IMR-90 (cell line): ENCODE data around the gene EVA1C. TPM values are rescaled to one million over a fixed set of nuclear protein-coding genes. Genes with fewer than 3 reads are reported as not detected.
A peak's percentile ranks its signal among the peaks of the same experiment; 100 is the strongest.

Experiments used
- ATAC-seq: fragments of 200-7000 bp; cut with Tn5 transposase; 2 replicates; pipeline ENCODE4 v1.9.1; 2020; ENCODE audit warnings: low read depth, mild to moderate bottlenecking, moderate library complexity
- BruUV-seq: library from RNA; stranded (reverse); fragments of 400-500 nt; replicated peaks from 2 replicates; lab custom pipeline; 2021; lab: Mats Ljungman, UMichigan
- CTCF ChIA-PET: fragments of 300-600 bp; formaldehyde crosslinking; extraction: SDS; loops from one replicate; lab custom pipeline; 2021; ENCODE audit warnings: antibody characterized with exemption; lab: Yijun Ruan, JAX
- POLR2A ChIA-PET: fragments of 300-600 bp; sonication (Branson Sonifier 250); formaldehyde crosslinking; loops from one replicate; lab custom pipeline; 2022; ENCODE audit warnings: antibody characterized with exemption; ENCODE audit not compliant: unreplicated experiment; lab: Charles Lee
- DNase-seq: peaks from one replicate; pipeline ENCODE4 v3.0.0; 2013
- H2AFZ ChIP-seq: replicated peaks from 2 replicates; pipeline ENCODE3; 2013; ENCODE audit warnings: low read length, mild to moderate bottlenecking; ENCODE audit not compliant: poor library complexity
- H2AK5ac ChIP-seq: 2 replicates; pipeline ENCODE4 v1.6.1; 2013; ENCODE audit warnings: low read depth, low read length, inconsistent platforms
- H2AK9ac ChIP-seq: replicated peaks from 2 replicates; pipeline ENCODE3; 2013; ENCODE audit warnings: mild to moderate bottlenecking, low read depth, low read length, moderate library complexity; ENCODE audit not compliant: poor library complexity
- H2BK120ac ChIP-seq: 2 replicates; pipeline ENCODE4 v1.6.1; 2013; ENCODE audit warnings: low read depth, low read length, inconsistent platforms
- H2BK15ac ChIP-seq: 3 replicates; pipeline ENCODE4 v1.6.1; 2013; ENCODE audit warnings: low read depth, low read length, inconsistent platforms
- H2BK20ac ChIP-seq: 2 replicates; pipeline ENCODE4 v1.6.1; 2013; ENCODE audit warnings: low read depth, mild to moderate bottlenecking, inconsistent platforms, low read length, moderate library complexity
- H2BK5ac ChIP-seq: 2 replicates; pipeline ENCODE4 v1.6.1; 2013; ENCODE audit warnings: mild to moderate bottlenecking, low read depth, low read length, inconsistent platforms; ENCODE audit not compliant: poor library complexity, severe bottlenecking
- H3K14ac ChIP-seq: replicated peaks from 2 replicates; pipeline ENCODE4 v1.6.1; 2013; ENCODE audit warnings: low read depth, low read length, inconsistent platforms
- H3K18ac ChIP-seq: 2 replicates; pipeline ENCODE4 v1.6.1; 2013; ENCODE audit warnings: low read depth, low read length, control low read depth
- H3K23ac ChIP-seq: 2 replicates; pipeline ENCODE4 v1.6.1; 2013; ENCODE audit warnings: low read depth, low read length, inconsistent platforms
- H3K27ac ChIP-seq: 2 replicates; pipeline ENCODE4 v1.5.1; 2013; ENCODE audit warnings: mild to moderate bottlenecking, control low read depth, low read length; ENCODE audit not compliant: insufficient read depth
- H3K27me3 ChIP-seq: 2 replicates; pipeline ENCODE4 v1.6.1; 2013; ENCODE audit warnings: low read length; ENCODE audit not compliant: control insufficient read depth, insufficient read depth
- H3K36me3 ChIP-seq: 2 replicates; pipeline ENCODE4 v1.6.1; 2013; ENCODE audit warnings: low read length, mixed read lengths; ENCODE audit not compliant: control insufficient read depth, insufficient read depth
- H3K4ac ChIP-seq: 2 replicates; pipeline ENCODE4 v1.6.1; 2013; ENCODE audit warnings: low read depth, low read length, inconsistent platforms
- H3K4me1 ChIP-seq: 2 replicates; pipeline ENCODE4 v1.6.1; 2013; ENCODE audit warnings: low read length, mixed read lengths; ENCODE audit not compliant: control insufficient read depth, insufficient read depth
- H3K4me2 ChIP-seq: 2 replicates; pipeline ENCODE4 v1.6.1; 2013; ENCODE audit warnings: low read depth, mild to moderate bottlenecking, control low read depth, low read length, moderate library complexity
- H3K4me3 ChIP-seq: 2 replicates; pipeline ENCODE4 v1.5.1; 2013; ENCODE audit warnings: low read depth, mild to moderate bottlenecking, control low read depth, low read length, moderate library complexity; ENCODE audit not compliant: insufficient read depth
- H3K56ac ChIP-seq: 2 replicates; pipeline ENCODE4 v1.6.1; 2013; ENCODE audit warnings: low read length, inconsistent platforms; ENCODE audit not compliant: insufficient read depth; ENCODE audit errors: extremely low read depth
- H3K79me1 ChIP-seq, 2 experiments: 2 replicates each; pipeline ENCODE4 v1.6.1; 2013; ENCODE audit warnings: low read length in 2 of 2, inconsistent platforms in 1 of 2, low read depth in 1 of 2
- H3K9ac ChIP-seq: 2 replicates; pipeline ENCODE4 v1.6.1; 2013; ENCODE audit warnings: low read depth, low read length, control low read depth
- H3K9me1 ChIP-seq: 2 replicates; pipeline ENCODE4 v1.6.1; 2013; ENCODE audit warnings: low read length, inconsistent platforms; ENCODE audit not compliant: insufficient read depth
- H3K9me3 ChIP-seq: 2 replicates; pipeline ENCODE4 v1.6.1; 2013; ENCODE audit warnings: low read length; ENCODE audit not compliant: control insufficient read depth, insufficient read depth
- H4K20me1 ChIP-seq: 2 replicates; pipeline ENCODE4 v1.6.1; 2013; ENCODE audit warnings: low read length, inconsistent platforms; ENCODE audit not compliant: insufficient read depth
- H4K5ac ChIP-seq: 2 replicates; pipeline ENCODE4 v1.6.1; 2013; ENCODE audit warnings: mild to moderate bottlenecking, low read depth, low read length, control low read depth
- H4K8ac ChIP-seq, 2 experiments: 2 replicates each; pipeline ENCODE4 v1.6.1; 2013; ENCODE audit warnings: low read depth in 2 of 2, low read length in 2 of 2, control low read depth in 1 of 2, inconsistent platforms in 1 of 2
- H4K91ac ChIP-seq: 2 replicates; pipeline ENCODE4 v1.6.1; 2013; ENCODE audit warnings: low read depth, low read length, inconsistent platforms; ENCODE audit not compliant: insufficient read depth
- CEBPB ChIP-seq: IDR thresholded peaks from 2 replicates; pipeline ENCODE4 v1.6.1; 2012; ENCODE audit warnings: low read depth, low read length, improper control_type of control experiment
- MXI1 ChIP-seq: IDR thresholded peaks from 2 replicates; pipeline ENCODE4 v1.6.1; 2012; ENCODE audit warnings: low read depth, mild to moderate bottlenecking, low read length, moderate library complexity, borderline replicate concordance
- POLR2A ChIP-seq: IDR thresholded peaks from 2 replicates; pipeline ENCODE4 v1.6.1; 2012; ENCODE audit warnings: mild to moderate bottlenecking, low read depth, low read length
- RAD21 ChIP-seq: IDR thresholded peaks from 2 replicates; pipeline ENCODE4 v1.6.1; 2012; ENCODE audit warnings: low read length, improper control_type of control experiment
- RFX5 ChIP-seq: IDR thresholded peaks from 2 replicates; pipeline ENCODE4 v1.8.0; 2012; ENCODE audit warnings: low read depth, mild to moderate bottlenecking, low read length, moderate library complexity
- SMC3 ChIP-seq: fragments of 150-350 bp; IDR thresholded peaks from 2 replicates; pipeline ENCODE4 v1.6.1; 2016; ENCODE audit warnings: low read depth, mild to moderate bottlenecking, antibody characterized with exemption, low read length, moderate library complexity
- WGBS, 2 experiments: methylation state at CpG; one replicate each; pipeline versions ENCODE4 v1.1.5 to v1.1.7; 2013; ENCODE audit warnings: missing lambda C conversion rate in 2 of 2; ENCODE audit not compliant: insufficient read length in 1 of 2; ENCODE audit errors: extremely low coverage in 2 of 2; 5-methylcytosine and 5-hydroxymethylcytosine counted together
- dilution Hi-C: fragments of 300-500 bp; cut with HindIII; formaldehyde crosslinking; loops from one replicate; pipeline ENCODE4 v1.14.3; 2018; ENCODE audit warnings: low sequenced_read_pairs; ENCODE audit not compliant: unreplicated experiment
- in situ Hi-C: fragments of 300-500 bp; cut with MboI; formaldehyde crosslinking; loops from 3 replicates; pipeline ENCODE4 v1.14.3; 2019; ENCODE audit warnings: low sequenced_read_pairs, inconsistent platforms, mixed read lengths
- intact Hi-C: fragments of 100-400 bp; cut with micrococcal nuclease; formaldehyde crosslinking; loops from 2 replicates; pipeline ENCODE4 v1.10.0; 2022
- polyA plus RNA-seq, 3 experiments: library from polyadenylated mRNA; depleted of rRNA; stranded (reverse); fragments of >200 nt; gene quantifications; 2 replicates each; pipeline ENCODE4 v1.2.3, GENCODE V29; 2012; ENCODE audit warnings: low replicate concordance in 1 of 3
- total RNA-seq: library from RNA; depleted of rRNA; stranded (reverse); fragments of >200 nt; gene quantifications from 2 replicates; pipeline ENCODE4 v1.2.3, GENCODE V29; 2012

The EVA1C gene
- total and polyA plus RNA-seq, 2 of the 4 experiments (the other 2 are of a cell fraction): 0.72 to 1.1 TPM

- ATAC-seq (no peak), DNase-seq (peak; percentile 26)
- H3K9me1 ChIP-seq: peaks cover 10% of the 10 kb centered on the region; the same call in 1 of the 2 replicates
- peak overlapping the region in 1 of 2 experiments; percentile 15; a peak in 1 of 4 replicates for H4K8ac ChIP-seq
- H2AFZ ChIP-seq: peak overlapping the region; percentile 2
- no peaks in the 10 kb centered on the region for H3K27me3 ChIP-seq
- no peak overlapping the region for H2BK20ac ChIP-seq
- no peak overlapping the region for H2AK5ac ChIP-seq
- H3K4me1 ChIP-seq: peaks cover 30% of the 10 kb centered on the region
- no peaks in the 10 kb centered on the region for H3K9me3 ChIP-seq
- no peak overlapping the region for H3K23ac ChIP-seq
- no peak overlapping the region for H2BK120ac ChIP-seq
- no peak overlapping the region for H3K9ac ChIP-seq
- H3K36me3 ChIP-seq: no peaks in the 10 kb centered on the region
- no peaks in the 10 kb centered on the region for H4K20me1 ChIP-seq
- H2BK5ac ChIP-seq: no peak overlapping the region
- no peak overlapping the region for H4K91ac ChIP-seq
- H2BK15ac ChIP-seq: no peak overlapping the region
- BruUV-seq: no TSS peak
- H2AK9ac ChIP-seq: no peak overlapping the region
- CTCF ChIA-PET: no interaction called here
- H3K4me2 ChIP-seq: no peak overlapping the region
- H3K27ac ChIP-seq: no peak overlapping the region
- H4K5ac ChIP-seq: no peak overlapping the region; the same call in 1 of the 2 replicates
- H3K4me3 ChIP-seq: no peak overlapping the region
- H3K79me1 ChIP-seq: peaks cover 0 to 4% of the 10 kb centered on the region in 2 experiments; a peak in 1 of 4 replicates
- POLR2A ChIA-PET: no interaction called here
- no peak overlapping the region for H3K18ac ChIP-seq
- in situ Hi-C loops (no loop called here), intact Hi-C loops (no loop called here), dilution Hi-C loops (no loop called here)
- H3K4ac ChIP-seq: no peak overlapping the region; the same call in 1 of the 2 replicates
- peak; percentile 39; the same call in 1 of the 2 replicates for TF ChIP-seq CEBPB
- no peak for TF ChIP-seq RFX5
- no peak for TF ChIP-seq SMC3
- no peak for TF ChIP-seq POLR2A
- no peak for TF ChIP-seq MXI1
- TF ChIP-seq RAD21: no peak
- H3K14ac ChIP-seq: no peak overlapping the region
- H3K56ac ChIP-seq: no peak overlapping the region
- 80% methylated on average over 1 of the region's 5 CpGs; no CpG with 5 or more reads in 1 of the 2 experiments for WGBS, 2 experiments
Observed at GRCh38 chr21:32459972-32460371, 47.5 kb downstream of the EVA1C start.
